GM21786 (cell line): ENCODE data around the gene PAK2.
"Not testable (repeated sequence)": the region's sequence is repeated elsewhere in the genome, so short reads cannot be mapped to it uniquely, and the experiment has no call there.

Source experiments
- ATAC-seq: cut with Tn5 transposase; IDR thresholded peaks from one replicate; pipeline ENCODE4 v1.9.1; 2021; ENCODE audit not compliant: unreplicated experiment

The PAK2 gene

GRCh38 chr3:196736670-196737374, 2.8 kb upstream of the PAK2 start:
- no peak for ATAC-seq

DNA sequence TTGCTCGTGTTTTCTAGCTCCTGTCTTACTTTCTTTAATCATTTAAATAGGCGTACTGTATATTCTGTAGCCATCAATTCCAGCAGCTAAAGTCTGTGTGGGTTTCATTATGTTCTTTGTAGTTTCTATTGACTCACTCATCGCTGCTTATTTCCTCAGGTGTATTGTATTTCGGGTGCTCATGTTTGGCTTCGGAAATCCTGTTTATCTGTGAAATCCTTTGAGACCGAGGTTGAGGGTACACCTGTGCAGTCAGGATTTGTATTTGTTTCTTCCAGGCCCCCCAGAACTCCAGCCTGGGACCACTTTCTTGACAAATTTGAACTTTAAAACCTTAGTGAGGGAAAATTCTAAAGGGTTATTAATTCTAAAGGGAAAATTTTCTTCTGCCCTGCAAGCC, 2.0 kb upstream of the PAK2 start:
- no peak for ATAC-seq

DNA sequence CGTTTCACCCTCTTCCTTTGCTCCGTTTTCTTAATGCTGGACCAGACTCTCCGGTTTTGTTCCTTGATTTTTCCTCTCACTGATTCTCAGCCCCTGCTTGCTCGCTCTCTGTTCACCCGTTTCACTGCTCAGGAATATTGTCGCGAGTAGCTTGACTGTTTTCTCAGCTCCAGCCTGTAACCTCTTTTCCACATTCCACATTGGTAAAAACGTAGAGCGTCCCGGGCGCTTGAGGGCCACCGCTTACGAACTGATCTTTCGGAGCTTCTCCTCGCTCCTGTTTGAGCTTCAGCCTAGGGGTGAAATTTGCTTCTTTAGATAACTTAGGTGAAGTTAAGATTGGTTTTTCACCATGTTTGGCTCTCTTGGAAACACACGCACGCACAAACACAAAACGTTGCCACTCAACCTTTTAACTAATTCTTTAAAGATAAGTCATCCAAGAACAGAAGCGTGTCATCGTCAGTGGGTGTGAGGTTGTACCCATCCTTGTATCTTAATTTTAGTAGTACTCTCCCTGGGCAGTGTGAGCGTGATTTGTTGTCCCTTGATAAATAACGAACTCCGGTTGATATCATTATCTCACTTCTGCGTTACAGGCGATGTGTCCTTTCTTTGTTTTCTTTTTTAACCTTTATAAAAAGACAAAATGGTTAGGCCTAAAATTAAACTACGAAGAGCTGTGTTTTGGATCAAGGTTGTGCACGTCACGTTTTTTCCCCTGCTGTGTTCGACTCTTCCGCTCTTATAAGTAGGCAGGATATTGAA, 1.0 kb downstream of the PAK2 start:
- no peak for ATAC-seq

- ATAC-seq = no peak
Observed at GRCh38 chr3:196741249-196741889, 1.7 kb downstream of the PAK2 start.

- not testable (repeated sequence) for ATAC-seq
Observed at GRCh38 chr3:196743569-196743968, 3.9 kb downstream of the PAK2 start.

DNA sequence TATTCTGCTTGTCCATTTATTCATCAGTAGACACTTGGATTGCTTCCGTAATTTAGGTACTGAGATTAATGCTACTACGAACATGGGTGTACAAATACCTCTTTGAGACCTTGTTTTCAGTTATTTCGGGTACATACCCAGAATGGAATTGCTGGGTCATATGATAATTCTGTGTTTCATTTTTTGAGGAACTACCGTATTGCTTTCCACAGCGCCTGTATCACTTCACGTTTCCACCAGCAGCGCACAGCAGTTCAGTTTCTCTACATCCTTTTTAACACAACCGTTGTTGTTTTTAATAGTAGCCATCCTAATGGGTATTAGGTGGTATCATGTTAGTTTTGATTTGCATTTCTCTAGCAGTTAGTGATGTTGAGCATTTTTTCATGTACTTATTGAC, 9.5 kb downstream of the PAK2 start:
- ATAC-seq = no peak

DNA sequence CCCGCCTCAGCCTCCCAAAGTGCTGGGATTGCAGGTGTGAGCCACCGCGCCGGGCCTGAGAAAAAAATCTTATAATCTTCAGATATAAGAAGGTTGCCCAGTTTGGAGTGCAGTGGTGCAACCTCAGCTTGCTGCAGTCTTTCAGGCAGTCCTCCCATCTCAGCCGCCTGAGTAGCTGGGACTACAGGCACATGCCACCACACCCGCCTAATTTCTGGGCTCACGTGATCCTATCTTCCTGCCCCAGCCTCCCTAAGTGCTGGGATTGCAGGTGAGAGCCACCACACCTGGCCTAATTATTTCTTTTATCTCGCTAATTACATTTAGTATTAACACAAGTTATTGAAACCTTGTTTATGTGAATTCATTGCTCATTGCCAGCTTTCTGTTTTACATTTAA, 13.5 kb downstream of the PAK2 start:
- ATAC-seq = no peak

DNA sequence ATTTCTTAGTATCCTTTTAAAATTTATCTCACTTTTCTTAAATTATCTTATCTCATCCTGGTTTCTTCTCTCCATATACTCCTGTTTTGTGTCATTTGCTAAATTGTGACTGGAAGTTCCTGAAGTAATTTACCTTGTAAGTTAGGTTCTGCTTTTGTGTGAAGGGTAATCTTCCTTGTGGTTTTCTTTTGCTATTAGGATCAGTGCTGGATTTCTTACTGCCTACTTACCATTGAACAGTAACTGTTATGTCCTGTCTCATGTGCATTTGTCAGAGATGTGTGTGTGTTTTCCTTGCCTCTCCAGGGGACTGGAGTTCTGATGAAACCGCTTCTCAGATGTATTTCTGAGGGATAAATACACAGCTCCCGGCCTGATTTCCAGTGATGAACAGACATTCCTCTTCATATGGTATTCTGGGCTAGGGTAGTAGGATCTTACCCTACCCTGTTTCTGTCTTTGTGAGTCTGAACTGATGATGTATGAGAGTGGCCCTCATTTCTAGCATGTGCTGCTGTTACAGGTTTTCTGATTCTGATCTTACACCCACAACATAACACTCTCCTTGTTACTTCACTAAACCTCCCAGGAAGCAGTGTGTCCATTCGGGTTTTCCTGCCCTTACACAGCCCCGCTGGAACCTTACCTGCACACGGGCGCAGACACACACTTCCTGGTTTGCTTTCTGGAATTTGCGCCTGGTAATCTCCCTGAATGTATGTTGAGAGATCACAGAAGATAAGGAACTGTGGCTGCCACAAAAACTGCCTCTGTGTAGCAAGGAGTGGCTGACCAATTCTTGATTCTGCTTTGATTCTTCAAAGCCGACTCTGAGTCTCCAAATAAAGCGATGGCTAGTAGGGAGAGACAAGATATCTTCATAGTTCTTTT, 14.7 kb downstream of the PAK2 start:
- no peak for ATAC-seq

GRCh38 chr3:196756732-196757131, 17.1 kb downstream of the PAK2 start:
- no peak for ATAC-seq

- ATAC-seq = no peak
Observed at GRCh38 chr3:196757876-196758739, 18.5 kb downstream of the PAK2 start.

GRCh38 chr3:196763179-196763578, 23.5 kb downstream of the PAK2 start:
- no peak for ATAC-seq

GRCh38 chr3:196765454-196765853, 25.8 kb downstream of the PAK2 start:
- no peak for ATAC-seq

DNA sequence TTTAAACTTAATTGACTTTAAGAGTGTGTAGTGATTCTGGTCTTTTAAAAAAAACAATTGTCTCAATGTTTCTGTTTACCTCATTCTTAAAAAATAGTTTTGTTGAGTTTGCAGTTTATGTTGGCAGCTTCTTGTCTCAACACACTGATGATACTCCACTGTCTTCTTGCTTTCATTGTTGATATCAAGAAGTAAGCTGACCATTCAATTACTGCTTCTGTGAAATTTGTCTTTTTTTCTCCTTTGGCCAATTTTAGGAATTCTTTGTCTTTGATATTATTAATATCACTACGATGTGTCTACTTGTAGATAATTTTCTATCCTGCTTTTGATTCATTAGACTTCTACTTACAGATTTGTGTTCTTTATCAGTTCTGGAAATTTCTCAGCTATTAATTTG, 31.4 kb downstream of the PAK2 start:
- no peak for ATAC-seq

GRCh38 chr3:196772102-196772501, 32.4 kb downstream of the PAK2 start:
- ATAC-seq = no peak

DNA sequence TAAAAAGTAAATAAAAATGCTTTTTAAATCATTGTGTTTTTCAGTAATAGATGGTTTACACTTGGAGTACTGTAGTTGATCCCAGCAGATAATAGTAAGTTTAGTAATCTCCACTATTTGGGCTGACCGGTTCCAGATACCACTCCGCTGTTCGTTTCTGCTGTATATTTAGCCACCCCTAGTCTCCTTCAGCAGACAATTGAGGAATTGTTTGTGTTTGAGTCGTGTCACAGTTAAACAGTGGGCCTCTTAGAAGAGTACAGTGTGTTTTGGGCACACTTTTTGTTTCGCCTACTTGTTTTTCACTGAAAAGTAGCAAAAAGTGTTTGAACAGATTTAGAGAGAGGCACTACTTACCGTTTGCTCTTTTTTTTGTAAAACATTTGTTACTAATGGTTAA, 33.2 kb downstream of the PAK2 start:
- ATAC-seq = no peak

- ATAC-seq = no peak
Observed at GRCh38 chr3:196774191-196774820, 34.6 kb downstream of the PAK2 start.

- ATAC-seq = no peak
Observed at GRCh38 chr3:196774848-196775422, 35.3 kb downstream of the PAK2 start.

- no peak for ATAC-seq
Observed at GRCh38 chr3:196775938-196776337, 36.3 kb downstream of the PAK2 start.

DNA sequence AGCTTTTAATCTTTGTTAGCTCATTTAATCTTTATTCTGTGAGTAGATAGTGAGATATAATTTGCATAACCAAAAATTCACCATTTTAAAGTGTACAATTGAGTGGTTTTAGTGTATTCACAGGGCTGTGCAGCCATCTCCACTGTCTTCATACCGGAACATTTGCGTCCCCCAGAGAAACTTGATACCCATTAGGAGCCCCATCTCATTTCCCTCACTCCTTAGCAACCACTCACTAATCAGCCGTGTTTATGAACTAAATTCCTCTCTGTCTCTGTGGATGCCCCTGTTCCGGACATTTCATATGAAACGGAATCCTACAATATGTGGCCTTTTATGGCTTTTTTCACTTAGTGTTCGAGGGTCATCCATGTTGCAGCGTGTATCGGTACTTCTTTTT, 38.2 kb downstream of the PAK2 start:
- no peak for ATAC-seq
